Activated CD4-positive, alpha-beta T cell treated with anti-CD3 and anti-CD28 coated beads for 36 hours (primary cell): ENCODE results near the gene EXOG. TPM values are rescaled to one million over a fixed set of nuclear protein-coding genes. Genes with fewer than 3 reads are reported as not detected.

Source experiments
- ATAC-seq: fragments of 200-7000 bp; cut with Tn5 transposase; one replicate; pipeline ENCODE4 v1.10.0; 2021; ENCODE audit warnings: mild to moderate bottlenecking, moderate library complexity
- CTCF ChIA-PET: fragments of 350-600 bp; sonication (Branson Sonifier 250); formaldehyde crosslinking; loops from one replicate; lab custom pipeline; 2021; ENCODE audit warnings: antibody characterized with exemption; lab: Charles Lee
- POLR2A ChIA-PET: fragments of 350-600 bp; sonication (Branson Sonifier 250); formaldehyde crosslinking; loops from one replicate; lab custom pipeline; 2021; ENCODE audit warnings: antibody characterized with exemption, inconsistent platforms; lab: Charles Lee
- DNase-seq: peaks from one replicate; pipeline ENCODE4 v3.0.0-alpha.2; 2020
- H3K27ac Mint-ChIP-seq: one replicate; pipeline ENCODE4 v1.8.0; 2021; ENCODE audit warnings: mixed read lengths
- H3K27me3 Mint-ChIP-seq: one replicate; pipeline ENCODE4 v1.8.0; 2021; ENCODE audit warnings: mixed read lengths
- H3K36me3 Mint-ChIP-seq: one replicate; pipeline ENCODE4 v1.8.0; 2021; ENCODE audit warnings: low read depth, mixed read lengths
- H3K4me1 Mint-ChIP-seq: one replicate; pipeline ENCODE4 v1.8.0; 2021; ENCODE audit warnings: mixed read lengths
- H3K4me3 Mint-ChIP-seq: one replicate; pipeline ENCODE4 v1.8.0; 2021; ENCODE audit warnings: mild to moderate bottlenecking, moderate library complexity, mixed read lengths
- H3K9me3 Mint-ChIP-seq: one replicate; pipeline ENCODE4 v1.8.0; 2021; ENCODE audit warnings: low read depth, mixed read lengths
- intact Hi-C, 2 experiments: fragments of 100-400 bp; cut with DNase I in 1 of 2; cut with micrococcal nuclease in 1 of 2; formaldehyde crosslinking; loops; one replicate each; pipeline versions ENCODE4 v1.14.2 to v1.15.1; 2022 to 2024; cut with DNase I, micrococcal nuclease
- total RNA-seq, 2 experiments: library from RNA; stranded (reverse); gene quantifications; one replicate each; pipeline ENCODE4 v1.2.3, GENCODE V29; 2021

The EXOG gene
- total RNA-seq, 2 experiments from 2014 or later = 13.0 to 14.9 TPM

DNA sequence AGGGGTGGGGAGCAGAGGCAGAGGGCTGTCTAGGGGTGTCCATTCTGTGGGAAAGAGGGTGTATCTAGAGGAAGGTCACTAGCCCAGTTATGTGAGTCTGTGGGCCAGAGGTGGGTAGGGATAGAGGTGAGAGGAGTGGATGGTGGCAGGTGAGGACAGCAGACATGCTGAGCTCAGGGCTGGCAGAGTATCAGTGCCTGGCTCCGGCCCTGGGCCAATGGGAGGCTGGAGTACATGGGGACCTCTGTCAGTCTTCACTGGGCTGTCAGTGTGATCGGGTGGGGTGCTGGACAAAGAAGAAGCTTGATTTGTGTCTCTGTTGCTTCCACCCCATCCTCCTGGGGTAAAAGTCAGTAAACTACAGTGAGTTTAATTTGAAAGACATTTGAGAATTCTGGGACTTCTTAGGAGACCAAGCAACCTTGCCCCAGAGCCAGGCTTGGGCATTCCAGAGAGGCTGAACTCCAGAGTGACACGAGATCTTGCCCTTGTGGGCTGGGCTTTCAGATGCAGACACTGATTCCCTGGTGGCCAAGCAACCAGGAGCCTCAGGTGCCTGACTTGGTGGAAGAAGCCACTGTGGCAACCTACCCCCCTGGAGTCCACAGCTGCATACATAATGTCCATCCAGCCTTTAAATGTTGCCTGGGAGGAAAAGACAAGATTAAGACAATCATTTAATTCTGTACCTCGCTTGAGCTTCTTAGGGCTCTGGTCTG is 60.7 kb downstream of the EXOG start:
- H3K9me3 Mint-ChIP-seq = no peaks in the 10 kb centered on the region
- POLR2A ChIA-PET = no interaction called here

DNA sequence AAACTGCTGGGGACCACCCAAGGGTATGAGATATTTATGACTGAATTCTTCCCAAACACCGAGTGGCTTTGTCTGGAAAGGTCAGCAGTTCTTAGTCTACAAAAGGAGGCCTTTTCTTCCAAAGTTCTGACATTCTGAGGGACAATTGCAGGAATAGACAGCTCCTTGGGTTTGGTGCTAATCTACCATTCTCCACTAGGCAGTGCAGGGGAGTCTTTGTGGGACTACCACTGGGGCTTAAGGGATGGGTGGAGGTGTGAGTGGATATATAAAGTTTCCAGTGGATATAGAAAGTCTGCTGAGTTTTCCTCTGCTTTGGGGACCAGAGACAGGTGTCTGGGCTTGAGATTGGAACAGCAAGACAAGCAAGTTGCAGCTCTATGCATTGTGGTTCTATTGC is 62.7 kb downstream of the EXOG start:
- POLR2A ChIA-PET = no interaction called here
- intact Hi-C loops = no loop called here
- no peak overlapping the region for H3K4me3 Mint-ChIP-seq
- no peak overlapping the region for H3K27ac Mint-ChIP-seq
- no peaks in the 10 kb centered on the region for H3K36me3 Mint-ChIP-seq
- CTCF ChIA-PET = interaction anchor here (0.6 to 1.9 kb wide), 2 partner anchors 11 to 37 kb away, joined by 5 to 7 read pairs; no protein-coding TSS in a partner anchor
- H3K4me1 Mint-ChIP-seq = no peaks in the 10 kb centered on the region
- no peaks in the 10 kb centered on the region for H3K9me3 Mint-ChIP-seq
- DNase-seq (no peak), ATAC-seq (no peak)
- H3K27me3 Mint-ChIP-seq = peaks cover 3% of the 10 kb centered on the region

More for the DNA sequence above, 60.7 kb downstream of the EXOG start:
- CTCF ChIA-PET = interaction anchor here (1.8 to 1.9 kb wide), 2 partner anchors 35 kb away, joined by 4 to 7 read pairs; no protein-coding TSS in a partner anchor
- H3K27me3 Mint-ChIP-seq = peaks cover 3% of the 10 kb centered on the region
- intact Hi-C loops = no loop called here
- ATAC-seq (no peak), DNase-seq (no peak)
- H3K4me1 Mint-ChIP-seq = no peaks in the 10 kb centered on the region
- H3K27ac Mint-ChIP-seq = no peak overlapping the region
- H3K36me3 Mint-ChIP-seq = no peaks in the 10 kb centered on the region
- H3K4me3 Mint-ChIP-seq = no peak overlapping the region

DNA sequence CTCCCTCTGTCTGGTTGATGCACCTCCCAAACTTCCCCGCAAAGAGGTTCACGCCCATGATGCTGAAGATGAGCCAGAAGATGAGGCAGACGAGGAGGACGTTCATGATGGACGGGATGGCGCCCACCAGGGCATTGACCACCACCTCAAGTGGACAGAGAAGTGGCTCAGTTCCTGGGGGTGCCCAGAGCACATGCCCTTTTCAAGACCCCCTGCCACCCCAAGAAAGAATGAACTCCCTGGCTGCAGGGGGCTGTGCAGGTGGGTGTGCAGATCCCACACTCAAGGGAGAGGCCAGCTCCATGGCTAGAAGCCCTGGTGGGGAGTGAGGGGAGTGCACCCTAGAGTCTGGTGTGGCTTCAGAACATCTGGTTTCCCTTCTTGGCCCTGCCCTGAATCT is 64.1 kb downstream of the EXOG start:
- H3K27ac Mint-ChIP-seq = no peak overlapping the region
- H3K27me3 Mint-ChIP-seq = peaks cover 3% of the 10 kb centered on the region
- no peaks in the 10 kb centered on the region for H3K36me3 Mint-ChIP-seq
- no peaks in the 10 kb centered on the region for H3K4me1 Mint-ChIP-seq
- no peak for DNase-seq
- intact Hi-C loops = no loop called here
- ChIA-PET POLR2A (no interaction called here), CTCF (interaction anchor here (0.5 to 1.6 kb wide), 3 partner anchors 39 to 91 kb away, joined by 3 to 5 read pairs (median 3); no protein-coding TSS in a partner anchor)
- no peaks in the 10 kb centered on the region for H3K9me3 Mint-ChIP-seq
- no peak for ATAC-seq
- no peak overlapping the region for H3K4me3 Mint-ChIP-seq

DNA sequence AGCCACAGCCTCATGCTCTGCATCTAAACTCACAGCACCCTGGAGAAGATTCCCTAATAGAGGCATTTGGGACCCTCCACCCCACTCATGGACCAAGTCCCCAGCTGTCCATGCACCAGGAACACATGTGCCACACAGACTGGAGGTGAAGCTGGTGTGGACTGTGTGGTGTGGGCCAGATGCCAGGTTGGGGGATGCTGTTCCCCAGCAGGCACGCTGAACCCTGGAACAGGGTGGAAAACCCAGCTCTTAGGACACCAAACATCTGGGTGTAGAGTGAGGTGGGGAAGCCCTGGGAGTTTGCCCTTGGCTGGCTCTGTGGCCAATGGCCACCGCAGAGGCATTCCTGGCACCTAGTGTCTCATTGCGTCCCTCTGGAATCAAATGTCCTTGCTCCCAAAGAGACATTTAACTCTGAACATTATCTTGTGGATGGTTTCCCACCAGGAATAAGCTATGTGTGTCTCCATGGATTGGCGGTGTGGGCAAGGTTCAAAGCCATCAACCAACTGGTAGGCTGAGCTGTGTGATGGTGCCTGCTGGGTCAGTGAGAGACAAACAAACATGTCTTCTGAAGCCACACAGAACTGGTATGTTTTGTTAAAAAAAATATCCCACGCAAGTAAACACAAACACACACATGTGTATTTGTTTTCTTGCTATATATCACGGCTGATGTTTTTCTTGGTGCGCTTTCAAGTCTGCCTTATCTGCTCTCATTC is 65.0 kb downstream of the EXOG start:
- DNase-seq (no peak), ATAC-seq (no peak)
- Mint-ChIP-seq H3K36me3 (no peaks in the 10 kb centered on the region), H3K27me3 (peaks cover 3% of the 10 kb centered on the region), H3K4me3 (no peak overlapping the region), H3K9me3 (no peaks in the 10 kb centered on the region), H3K27ac (no peak overlapping the region), H3K4me1 (no peaks in the 10 kb centered on the region)
- intact Hi-C loops = no loop called here
- CTCF ChIA-PET = interaction anchor here (1.0 to 1.6 kb wide), 2 partner anchors 40 to 90 kb away, joined by 3 to 5 read pairs; no protein-coding TSS in a partner anchor
- POLR2A ChIA-PET = no interaction called here

DNA sequence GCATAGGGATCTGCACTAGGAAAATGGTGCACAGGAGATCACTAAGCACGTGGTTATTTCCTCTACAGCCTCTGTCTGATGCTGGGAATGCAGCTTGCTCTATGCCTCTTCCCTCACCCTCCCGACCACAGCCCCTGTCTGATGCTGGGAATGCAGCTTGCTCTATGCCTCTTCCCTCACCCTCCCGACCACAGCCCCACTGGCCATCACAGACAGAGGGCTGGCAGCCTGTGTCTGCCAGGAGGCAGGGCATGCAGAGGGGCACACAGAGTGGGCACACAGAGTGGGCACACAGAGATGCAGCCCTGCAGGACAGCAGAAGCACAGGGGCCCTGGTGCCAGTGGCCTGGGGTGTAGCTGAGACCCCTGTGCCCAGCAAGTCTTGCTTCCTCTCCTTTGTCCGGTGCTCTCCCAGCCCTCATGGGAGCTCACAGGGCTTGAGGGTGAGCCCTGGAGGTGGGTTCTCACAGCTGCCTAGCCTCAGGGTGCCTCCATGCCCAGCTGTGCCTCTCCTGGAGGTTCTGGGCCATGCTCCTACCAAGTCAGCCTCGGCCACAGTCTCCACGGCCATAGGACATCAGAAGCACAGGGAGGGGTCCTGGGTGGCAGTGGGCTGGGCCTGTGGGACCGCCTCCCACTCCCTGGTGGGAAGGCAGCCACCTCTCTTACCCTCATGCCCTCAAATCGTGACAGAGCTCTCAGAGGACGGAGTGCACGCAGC is 65.8 kb downstream of the EXOG start:
- no peaks in the 10 kb centered on the region for H3K9me3 Mint-ChIP-seq
- ChIA-PET POLR2A (interaction anchor here (0.6 kb wide), 1 partner anchor 517 kb away, joined by 7 read pairs; no protein-coding TSS in a partner anchor), CTCF (interaction anchor here (0.5 to 1.6 kb wide), 2 partner anchors 40 to 55 kb away, joined by 3 to 5 read pairs; no protein-coding TSS in a partner anchor)
- H3K27ac Mint-ChIP-seq = no peak overlapping the region
- no peaks in the 10 kb centered on the region for H3K36me3 Mint-ChIP-seq
- DNase-seq = no peak
- H3K4me1 Mint-ChIP-seq = no peaks in the 10 kb centered on the region
- no peak for ATAC-seq
- intact Hi-C loops = no loop called here
- no peaks in the 10 kb centered on the region for H3K27me3 Mint-ChIP-seq
- no peak overlapping the region for H3K4me3 Mint-ChIP-seq

DNA sequence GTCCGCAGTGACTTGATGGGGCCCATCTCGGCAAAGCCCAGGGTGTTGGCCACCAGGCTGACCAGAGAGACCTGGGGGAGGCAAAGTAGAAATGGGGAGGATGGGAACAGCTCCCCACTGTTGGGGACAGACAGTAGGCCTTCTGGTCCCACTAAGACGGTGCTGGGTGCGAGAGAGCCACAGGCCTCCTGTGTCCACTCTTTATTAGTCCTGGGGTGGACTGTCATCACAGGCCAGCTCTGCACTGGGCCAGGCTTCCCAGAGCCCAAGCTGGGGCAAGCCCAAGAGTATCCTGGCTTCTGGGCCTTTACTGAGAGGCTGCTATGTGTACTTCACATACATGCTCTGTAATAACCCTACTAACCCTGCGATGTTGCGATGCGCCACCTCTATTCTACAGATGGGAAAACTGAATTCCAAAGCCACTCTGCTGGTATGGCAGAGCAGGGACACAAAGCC is 66.4 kb downstream of the EXOG start:
- Mint-ChIP-seq H3K36me3 (no peaks in the 10 kb centered on the region), H3K4me3 (no peak overlapping the region), H3K4me1 (no peaks in the 10 kb centered on the region), H3K27me3 (no peaks in the 10 kb centered on the region), H3K27ac (no peak overlapping the region), H3K9me3 (no peaks in the 10 kb centered on the region)
- no peak for ATAC-seq
- ChIA-PET POLR2A (no interaction called here), CTCF (interaction anchor here (0.5 kb wide), 1 partner anchor 54 kb away, joined by 3 read pairs; no protein-coding TSS in a partner anchor)
- DNase-seq = no peak
- intact Hi-C loops = no loop called here

DNA sequence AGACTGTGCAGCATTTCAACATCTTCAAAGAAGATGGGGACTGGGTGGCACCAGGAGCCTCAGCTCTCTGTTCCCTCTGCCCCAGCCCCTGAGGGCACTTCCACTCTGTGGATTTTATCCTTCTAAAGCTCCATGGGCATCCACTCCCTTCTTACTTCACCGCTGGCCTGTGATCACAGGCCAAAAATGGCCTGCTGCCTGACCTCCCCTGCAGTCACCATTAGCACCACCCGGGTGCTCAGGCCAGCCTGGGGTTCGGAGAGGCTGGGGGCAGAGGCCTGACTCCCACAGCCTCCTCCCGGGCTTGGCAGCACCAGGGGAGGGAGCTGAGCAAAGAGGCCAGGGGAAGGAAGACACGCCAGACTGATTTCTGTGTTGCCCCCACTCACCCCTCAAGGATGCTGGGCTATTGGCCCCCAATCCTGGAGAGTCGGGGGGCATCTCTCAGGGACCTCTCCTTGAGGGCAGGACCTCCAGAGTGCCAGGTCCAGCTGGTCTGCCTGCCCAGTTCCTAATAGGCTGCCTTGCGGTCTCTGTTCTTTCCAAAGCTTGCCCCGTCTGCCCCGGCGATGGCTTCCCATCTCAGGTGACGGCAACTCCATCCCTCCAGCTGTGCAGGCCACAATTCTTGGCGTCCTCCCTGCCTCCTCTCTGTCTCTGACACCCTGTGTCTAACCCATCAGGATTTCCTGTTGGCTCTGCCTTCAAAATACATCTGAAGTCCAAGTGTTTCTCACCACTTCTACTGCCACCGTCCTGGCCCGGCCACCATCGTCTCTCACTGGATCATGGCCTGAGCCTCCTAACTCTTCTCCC is 67.1 kb downstream of the EXOG start:
- no peaks in the 10 kb centered on the region for H3K4me1 Mint-ChIP-seq
- H3K27ac Mint-ChIP-seq = no peak overlapping the region
- intact Hi-C loops = no loop called here
- ChIA-PET CTCF (no interaction called here), POLR2A (no interaction called here)
- H3K9me3 Mint-ChIP-seq = no peaks in the 10 kb centered on the region
- no peak for DNase-seq
- no peak for ATAC-seq
- no peaks in the 10 kb centered on the region for H3K27me3 Mint-ChIP-seq
- H3K36me3 Mint-ChIP-seq = no peaks in the 10 kb centered on the region
- no peak overlapping the region for H3K4me3 Mint-ChIP-seq

DNA sequence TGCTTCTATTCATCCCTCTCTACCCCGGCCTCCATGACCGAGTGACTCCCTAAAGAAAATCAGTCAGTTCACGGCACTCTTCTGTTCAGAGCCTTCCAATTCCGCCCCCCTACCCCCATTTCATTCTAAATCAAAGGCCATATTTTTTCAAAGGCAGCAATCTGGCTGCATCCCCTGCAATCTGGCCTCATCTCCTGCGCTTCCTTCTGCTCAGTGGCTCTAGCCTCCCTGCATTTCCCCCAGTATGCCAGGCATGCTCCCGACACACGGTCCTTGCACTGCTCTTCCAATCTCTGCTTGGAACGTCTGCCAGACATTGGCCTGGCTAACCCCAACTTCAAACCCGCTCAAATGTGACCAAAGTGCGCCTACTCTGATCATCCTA is 67.7 kb downstream of the EXOG start:
- DNase-seq = no peak
- H3K9me3 Mint-ChIP-seq = no peaks in the 10 kb centered on the region
- ATAC-seq = no peak
- POLR2A ChIA-PET = no interaction called here
- intact Hi-C loops = no loop called here
- H3K4me3 Mint-ChIP-seq = no peak overlapping the region
- H3K36me3 Mint-ChIP-seq = no peaks in the 10 kb centered on the region
- H3K27ac Mint-ChIP-seq = no peak overlapping the region
- CTCF ChIA-PET = no interaction called here
- H3K27me3 Mint-ChIP-seq = no peaks in the 10 kb centered on the region
- no peaks in the 10 kb centered on the region for H3K4me1 Mint-ChIP-seq

DNA sequence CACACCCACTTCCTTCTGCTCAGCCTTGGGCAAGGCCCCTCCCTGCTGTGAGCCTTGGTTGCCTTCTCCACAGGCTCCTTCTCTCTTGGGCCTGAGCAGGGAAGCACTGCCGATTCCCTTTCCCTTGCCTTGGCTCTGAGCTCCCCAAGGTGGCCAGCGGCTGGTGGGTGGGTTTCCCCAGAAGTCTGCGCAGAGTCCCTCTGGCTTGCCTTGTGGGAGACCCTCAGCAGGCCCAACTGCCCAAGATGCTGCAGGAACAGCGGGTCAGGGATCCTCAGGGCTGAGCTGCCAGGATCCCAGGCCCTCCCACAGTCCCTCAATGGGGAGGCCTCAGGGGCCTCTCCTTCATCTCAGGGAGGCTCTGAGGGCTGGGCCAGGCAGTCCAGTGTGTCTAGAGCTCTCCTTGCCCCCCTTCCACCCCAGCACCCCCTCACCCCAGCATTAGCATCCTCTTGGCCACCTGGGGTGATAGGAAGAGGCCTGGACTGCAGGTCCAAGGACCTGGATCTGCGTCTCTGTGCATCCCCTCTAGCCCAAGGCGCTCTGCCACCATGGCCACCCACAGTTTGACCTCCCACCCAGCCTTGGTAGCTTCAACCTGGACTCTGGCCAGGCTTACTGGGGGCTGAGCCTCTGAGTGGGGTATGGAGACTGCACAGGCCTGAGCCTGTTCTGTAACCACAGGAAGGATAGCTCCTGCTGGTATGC is 68.6 kb downstream of the EXOG start:
- Mint-ChIP-seq H3K27me3 (no peaks in the 10 kb centered on the region), H3K4me3 (no peak overlapping the region), H3K36me3 (no peaks in the 10 kb centered on the region), H3K9me3 (no peaks in the 10 kb centered on the region), H3K4me1 (no peaks in the 10 kb centered on the region), H3K27ac (no peak overlapping the region)
- POLR2A ChIA-PET = no interaction called here
- DNase-seq (no peak), ATAC-seq (no peak)
- CTCF ChIA-PET = no interaction called here
- intact Hi-C loops = no loop called here

DNA sequence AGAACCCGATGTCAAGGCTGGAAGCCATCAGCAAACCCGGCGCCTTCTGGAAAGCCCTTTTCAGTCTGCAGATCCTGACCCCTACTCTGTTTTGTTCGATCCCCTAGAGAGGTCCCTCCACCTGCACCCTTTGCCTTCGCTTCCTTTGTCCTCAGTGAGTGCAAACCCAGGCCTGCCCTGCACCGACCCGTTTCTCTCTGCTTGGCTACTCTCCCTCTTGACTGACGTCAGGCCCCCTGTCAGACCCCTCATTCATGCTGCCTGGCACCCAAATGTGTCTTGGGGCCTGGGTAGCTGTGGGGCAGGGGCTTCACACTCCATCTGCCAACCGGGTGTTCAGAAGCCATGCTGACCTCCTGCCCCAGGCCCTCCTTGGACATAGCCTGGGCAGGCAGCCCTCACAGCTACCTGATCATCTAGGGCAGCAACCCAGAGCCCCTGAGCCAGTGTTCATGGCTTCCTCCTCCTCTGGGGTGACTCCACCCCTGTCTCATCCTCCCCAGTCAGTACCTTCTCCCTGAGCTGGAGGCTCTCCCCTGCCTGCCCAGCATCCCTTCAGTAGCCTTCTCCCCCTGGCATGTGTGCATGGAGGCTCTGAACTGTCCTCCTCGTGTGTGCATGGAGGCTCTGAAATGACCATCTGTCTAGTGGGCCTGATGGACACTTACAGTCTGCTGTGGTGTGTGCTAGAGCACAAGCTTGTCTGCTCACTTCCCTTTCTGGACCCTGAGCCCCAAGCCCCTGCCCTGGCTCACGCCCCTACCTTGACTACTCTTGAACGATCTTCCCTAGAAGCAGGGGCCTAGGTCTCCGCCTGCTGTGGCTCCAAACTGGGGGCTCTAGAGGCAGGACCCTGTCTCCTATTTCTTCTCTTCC is 69.4 kb downstream of the EXOG start:
- Mint-ChIP-seq H3K27me3 (no peaks in the 10 kb centered on the region), H3K4me1 (no peaks in the 10 kb centered on the region), H3K4me3 (no peak overlapping the region), H3K9me3 (no peaks in the 10 kb centered on the region), H3K27ac (no peak overlapping the region), H3K36me3 (no peaks in the 10 kb centered on the region)
- ATAC-seq (no peak), DNase-seq (no peak)
- intact Hi-C loops = no loop called here
- POLR2A ChIA-PET = no interaction called here
- CTCF ChIA-PET = no interaction called here
